Measurements from ENCODE around the gene PBOV1.
A peak's percentile ranks its signal among the peaks of the same experiment; 100 is the strongest.

The PBOV1 gene

GRCh38 chr6:138234363-138234762 is 16.1 kb upstream of the PBOV1 start:
- Histone ChIP-seq H3K9me2 (replicated peaks; ENCODE audit: insufficient read depth, low read length) (no peaks in the 10 kb centered on the region), H3K4me2 (ENCODE audit: low read depth, low read length) (no peak overlapping the region), H3K9ac (ENCODE audit: low read length) (no peak overlapping the region), H3F3A (ENCODE audit: insufficient read depth, low read length) (no peaks in the 10 kb centered on the region), H3K4me1 (ENCODE audit: low read length) (peaks cover 11% of the 10 kb centered on the region), H3K36me3 (replicated peaks; ENCODE audit: insufficient read depth, low read length) (no peaks in the 10 kb centered on the region), H3K27me3 (replicated peaks; ENCODE audit: insufficient read depth, low read length) (no peaks in the 10 kb centered on the region), H4K20me1 (ENCODE audit: insufficient read depth, low read length) (no peaks in the 10 kb centered on the region), H3K27ac (ENCODE audit: low read length) (no peak overlapping the region), H3K4me3 (ENCODE audit: low read length) (no peak overlapping the region), H3K79me2 (ENCODE audit: low read length) (no peaks in the 10 kb centered on the region), H3K9me3 (replicated peaks; ENCODE audit: insufficient read depth, low read length) (no peaks in the 10 kb centered on the region), H2AFZ (ENCODE audit: low read length) (no peak overlapping the region)
- TF ChIP-seq EZH2phosphoT487 (IDR thresholded peaks at IDR 0.05; ENCODE audit: low read length) (no peak), CTCF (IDR thresholded peaks at IDR 0.05; ENCODE audit: low read length) (no peak)
- no peak for DNase-seq

GRCh38 chr6:138231381-138231886 is 13.1 kb upstream of the PBOV1 start:
- H3K4me1 ChIP-seq (ENCODE audit: low read length), result peaks cover 11% of the 10 kb centered on the region
- no peak for TF ChIP-seq CTCF (IDR thresholded peaks at IDR 0.05; ENCODE audit: low read length)
- no peak for TF ChIP-seq EZH2 (optimal IDR thresholded peaks at IDR 0.05; ENCODE audit: low read depth, low read length)
- TF ChIP-seq EZH2phosphoT487 (IDR thresholded peaks at IDR 0.05; ENCODE audit: low read length), result no peak
- no peak overlapping the region for H2AFZ ChIP-seq (ENCODE audit: low read length)
- DNase-seq, result no peak
- no peaks in the 10 kb centered on the region for H3K9me2 ChIP-seq (replicated peaks; ENCODE audit: insufficient read depth, low read length)
- no peak overlapping the region for H3K9ac ChIP-seq (ENCODE audit: low read length)
- H3K4me2 ChIP-seq (ENCODE audit: low read depth, low read length), result peak overlapping the region; percentile 38; the same call in 1 of the 2 replicates
- no peaks in the 10 kb centered on the region for H3F3A ChIP-seq (ENCODE audit: insufficient read depth, low read length)
- H3K27me3 ChIP-seq (replicated peaks; ENCODE audit: insufficient read depth, low read length), result no peaks in the 10 kb centered on the region
- H4K20me1 ChIP-seq (ENCODE audit: insufficient read depth, low read length), result no peaks in the 10 kb centered on the region
- H3K27ac ChIP-seq (ENCODE audit: low read length), result no peak overlapping the region
- H3K36me3 ChIP-seq (replicated peaks; ENCODE audit: insufficient read depth, low read length), result no peaks in the 10 kb centered on the region
- H3K79me2 ChIP-seq (ENCODE audit: low read length), result no peaks in the 10 kb centered on the region
- no peak overlapping the region for H3K4me3 ChIP-seq (ENCODE audit: low read length)
- no peaks in the 10 kb centered on the region for H3K9me3 ChIP-seq (replicated peaks; ENCODE audit: insufficient read depth, low read length)

- no peaks in the 10 kb centered on the region for H3K79me2 ChIP-seq (ENCODE audit: low read length)
- H3K9me2 ChIP-seq (replicated peaks; ENCODE audit: insufficient read depth, low read length), result no peaks in the 10 kb centered on the region
- H3K4me3 ChIP-seq (ENCODE audit: low read length), result no peak overlapping the region
- TF ChIP-seq EZH2 (optimal IDR thresholded peaks at IDR 0.05; ENCODE audit: low read depth, low read length), result no peak
- no peak for TF ChIP-seq EZH2phosphoT487 (IDR thresholded peaks at IDR 0.05; ENCODE audit: low read length)
- TF ChIP-seq CTCF (IDR thresholded peaks at IDR 0.05; ENCODE audit: low read length), result no peak
- no peaks in the 10 kb centered on the region for H3K36me3 ChIP-seq (replicated peaks; ENCODE audit: insufficient read depth, low read length)
- no peaks in the 10 kb centered on the region for H3K27me3 ChIP-seq (replicated peaks; ENCODE audit: insufficient read depth, low read length)
- H4K20me1 ChIP-seq (ENCODE audit: insufficient read depth, low read length), result no peaks in the 10 kb centered on the region
- H3K4me2 ChIP-seq (ENCODE audit: low read depth, low read length), result no peak overlapping the region; the same call in 1 of the 2 replicates
- H3K9me3 ChIP-seq (replicated peaks; ENCODE audit: insufficient read depth, low read length), result no peaks in the 10 kb centered on the region
- peaks cover 11% of the 10 kb centered on the region for H3K4me1 ChIP-seq (ENCODE audit: low read length)
- DNase-seq, result no peak
- H3F3A ChIP-seq (ENCODE audit: insufficient read depth, low read length), result no peaks in the 10 kb centered on the region
- H3K9ac ChIP-seq (ENCODE audit: low read length), result no peak overlapping the region
- no peak overlapping the region for H3K27ac ChIP-seq (ENCODE audit: low read length)
- no peak overlapping the region for H2AFZ ChIP-seq (ENCODE audit: low read length)
These were observed 12.6 kb upstream of the PBOV1 start for GRCh38 chr6:138230759-138231380.
